SH-SY5Y (cell line): ENCODE data around the gene GHRH.

Experiments
- GATA2 ChIP-seq: IDR thresholded peaks from 2 replicates; pipeline ENCODE4 v1.6.1; 2011; ENCODE audit warnings: mild to moderate bottlenecking, low read depth, low read length
- GATA3 ChIP-seq: IDR thresholded peaks from 2 replicates; pipeline ENCODE4 v1.6.1; 2011; ENCODE audit warnings: low read depth, mild to moderate bottlenecking, low read length, moderate library complexity

The GHRH gene

DNA sequence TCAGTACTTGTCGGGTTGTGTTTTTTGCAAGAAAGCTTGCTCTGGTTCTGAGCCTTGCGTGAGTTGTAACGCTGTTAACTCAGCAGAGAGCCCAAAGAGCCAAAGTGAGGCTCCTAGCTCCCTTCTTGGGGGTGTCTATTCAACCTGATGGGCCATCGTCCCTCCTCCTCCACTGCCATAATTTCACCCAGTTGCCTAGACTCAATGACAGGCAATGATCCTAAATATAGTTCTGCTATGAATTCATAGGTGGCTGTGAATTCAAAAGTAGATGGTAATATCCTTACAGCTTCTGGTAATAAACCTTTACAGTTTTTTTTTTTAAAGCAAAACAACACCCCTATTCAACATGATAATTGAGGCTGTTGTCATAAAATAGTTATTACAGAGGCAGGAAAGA, 39.5 kb downstream of the GHRH start:
- TF ChIP-seq GATA2, result no peak
- TF ChIP-seq GATA3, result no peak

DNA sequence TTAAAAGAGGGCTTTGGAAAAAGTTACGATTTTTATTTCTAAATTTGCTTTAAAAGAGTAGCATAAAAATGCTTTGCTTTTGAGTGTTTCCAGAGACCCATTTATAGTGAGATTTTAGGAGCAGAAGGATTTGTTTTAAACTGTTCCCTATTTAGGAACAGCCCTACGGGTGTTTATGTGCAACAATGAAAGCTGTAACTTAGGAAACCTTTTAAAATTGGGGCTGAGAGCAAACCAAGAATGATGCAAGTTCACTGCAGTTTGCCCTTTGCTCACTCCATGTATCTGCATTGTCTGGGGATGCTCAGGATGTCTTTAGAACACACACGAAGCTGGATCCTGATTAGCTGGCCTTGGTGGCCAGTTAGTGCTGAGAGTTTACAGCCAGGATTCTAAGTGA, 40.9 kb downstream of the GHRH start:
- no peak for TF ChIP-seq GATA2
- TF ChIP-seq GATA3, result no peak

DNA sequence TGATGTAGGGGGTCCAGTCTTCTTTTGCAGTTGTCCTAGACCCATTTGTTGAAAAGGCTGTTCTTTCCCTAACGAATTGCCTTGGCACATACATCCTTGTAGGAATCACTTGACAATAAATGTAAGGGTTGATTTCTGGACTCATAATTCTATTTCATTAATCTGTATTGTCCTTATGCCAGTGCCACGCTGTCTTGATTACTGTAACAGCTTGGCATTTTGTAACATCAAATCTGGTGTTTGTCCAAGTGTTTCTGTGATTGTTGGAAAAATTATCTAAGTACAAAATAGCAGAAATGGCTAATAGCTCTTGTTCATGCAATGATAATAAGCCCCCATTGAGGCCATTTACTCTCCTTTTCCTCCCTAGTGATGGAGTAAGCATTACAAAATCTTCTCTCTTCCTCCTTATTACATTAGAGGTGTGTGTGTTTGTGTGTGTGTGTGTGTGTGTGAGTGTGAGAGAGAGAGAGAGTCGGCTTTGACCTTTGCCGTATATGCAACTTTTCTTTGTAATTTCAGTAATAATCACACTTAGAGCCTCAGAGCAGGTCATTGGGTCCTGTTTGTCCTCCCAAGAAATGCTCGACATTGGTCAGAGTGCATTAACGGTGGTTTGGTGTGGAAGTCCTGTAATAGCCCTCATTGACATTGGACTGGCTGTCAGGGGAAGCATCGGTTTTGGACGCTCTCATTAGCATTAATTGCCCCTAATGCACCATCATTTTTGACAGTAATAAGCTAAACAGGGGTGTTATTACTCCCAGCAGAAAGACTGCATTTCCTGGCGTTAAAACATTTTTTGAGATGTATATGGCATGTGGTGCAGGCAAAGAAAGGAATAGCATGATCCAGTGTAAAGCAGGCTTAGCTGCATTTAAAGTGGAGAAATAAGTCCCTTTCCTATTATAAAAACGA, 41.6 kb downstream of the GHRH start:
- TF ChIP-seq GATA2, result no peak
- no peak for TF ChIP-seq GATA3

DNA sequence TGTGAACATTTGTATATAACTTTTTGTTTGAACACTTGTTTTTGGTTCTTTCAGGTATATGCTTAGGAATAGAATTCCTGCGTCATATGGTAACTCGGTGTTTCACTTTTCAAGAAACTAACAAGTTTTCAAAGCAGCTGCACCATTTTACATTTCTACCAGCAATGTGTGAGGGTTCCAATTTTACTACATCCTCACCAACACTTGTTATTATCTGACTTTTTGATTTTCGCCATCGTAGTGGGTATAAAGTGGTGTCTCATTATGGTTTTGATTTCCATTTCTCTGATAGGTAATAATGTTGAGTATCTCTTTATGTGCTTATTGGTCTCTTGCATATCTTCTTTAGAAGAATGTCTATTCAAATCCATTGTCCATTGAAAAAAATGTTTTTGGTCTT, 42.6 kb downstream of the GHRH start:
- TF ChIP-seq GATA3 (no peak), GATA2 (no peak)

DNA sequence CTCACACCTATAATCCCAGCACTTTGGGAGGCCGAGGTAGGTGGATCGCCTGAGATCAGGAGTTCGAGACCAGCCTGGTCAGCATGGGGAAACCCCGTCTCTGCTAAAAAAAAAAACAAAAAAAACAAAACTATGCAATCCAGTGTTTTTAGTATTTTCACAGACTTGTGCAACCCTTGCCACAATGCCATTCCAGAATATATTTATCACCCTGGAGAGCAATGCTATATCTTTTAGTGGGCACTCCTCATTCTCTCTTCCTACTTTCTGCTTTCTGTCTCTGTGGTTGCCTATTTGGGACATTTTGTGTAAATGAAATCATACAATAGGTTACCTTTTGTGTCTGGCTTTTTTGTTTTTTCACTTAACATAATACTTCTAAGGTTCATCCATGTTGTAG, 43.2 kb downstream of the GHRH start:
- TF ChIP-seq GATA2 (no peak), GATA3 (no peak)

DNA sequence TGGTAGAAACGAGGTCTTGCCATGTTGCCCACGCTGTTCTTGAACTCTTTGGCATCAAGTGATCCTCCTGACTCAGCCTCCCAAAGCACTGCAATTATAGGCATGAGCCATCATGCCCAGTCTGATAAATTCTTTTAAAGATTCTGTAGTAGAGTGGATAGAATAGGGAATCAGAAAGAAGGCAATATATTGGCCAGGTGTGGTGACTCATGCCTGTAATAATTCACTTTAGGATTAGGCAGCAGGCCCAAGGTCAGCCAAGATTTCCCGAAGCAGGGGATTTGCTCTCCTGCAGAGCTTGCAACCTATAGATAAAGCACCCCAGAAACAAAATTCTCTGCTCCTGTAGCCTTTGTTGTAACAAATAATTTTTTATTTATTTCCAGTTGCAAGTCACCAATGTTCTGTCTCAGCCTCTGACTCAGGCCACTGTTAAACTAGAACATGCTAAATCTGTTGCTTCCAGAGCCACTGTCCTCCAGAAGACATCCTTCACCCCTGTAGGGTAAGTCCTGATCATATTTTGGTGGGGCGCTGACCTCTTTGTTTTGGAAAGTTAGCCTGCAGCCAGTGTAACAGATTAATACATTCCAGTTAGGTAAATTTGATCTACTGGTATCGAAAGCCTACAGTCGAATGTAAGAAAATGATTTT, 51.8 kb downstream of the GHRH start:
- TF ChIP-seq GATA2 (no peak), GATA3 (no peak)

DNA sequence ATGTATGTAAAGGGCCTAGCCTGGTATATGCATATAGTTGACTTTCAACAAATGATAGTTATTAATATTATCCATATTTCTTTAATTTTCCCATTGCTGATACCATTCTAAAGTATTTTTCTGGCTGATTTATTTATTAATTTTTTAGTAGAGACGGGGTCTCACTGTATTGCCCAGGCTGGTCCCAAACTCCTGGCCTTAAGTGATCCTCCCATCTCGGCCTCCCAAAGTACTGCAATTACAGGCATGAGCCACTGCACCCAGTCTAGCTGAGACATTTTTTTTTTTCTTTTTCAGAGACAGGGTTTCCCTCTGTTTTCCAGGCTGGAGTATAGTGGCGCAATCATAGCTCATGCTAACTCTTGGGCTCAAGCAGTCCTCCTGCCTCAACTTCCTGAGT, 52.4 kb downstream of the GHRH start:
- TF ChIP-seq GATA2 (no peak), GATA3 (no peak)

DNA sequence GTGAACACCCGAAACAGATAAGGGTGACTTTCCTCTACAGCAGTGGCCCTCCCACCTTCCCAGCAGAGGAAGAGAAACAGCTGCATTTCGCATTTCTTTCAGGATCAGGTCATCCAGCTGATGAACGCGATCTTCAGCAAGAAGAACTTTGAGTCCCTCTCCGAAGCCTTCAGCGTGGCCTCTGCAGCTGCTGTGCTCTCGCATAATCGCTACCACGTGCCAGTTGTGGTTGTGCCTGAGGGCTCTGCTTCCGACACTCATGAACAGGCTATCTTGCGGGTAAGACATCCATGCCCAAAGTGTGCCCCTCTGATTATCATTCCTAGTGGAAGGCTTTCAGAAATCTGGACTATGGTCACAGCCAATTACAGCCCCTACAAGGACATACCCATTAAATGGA, 54.4 kb downstream of the GHRH start:
- TF ChIP-seq GATA2 (no peak), GATA3 (no peak)

DNA sequence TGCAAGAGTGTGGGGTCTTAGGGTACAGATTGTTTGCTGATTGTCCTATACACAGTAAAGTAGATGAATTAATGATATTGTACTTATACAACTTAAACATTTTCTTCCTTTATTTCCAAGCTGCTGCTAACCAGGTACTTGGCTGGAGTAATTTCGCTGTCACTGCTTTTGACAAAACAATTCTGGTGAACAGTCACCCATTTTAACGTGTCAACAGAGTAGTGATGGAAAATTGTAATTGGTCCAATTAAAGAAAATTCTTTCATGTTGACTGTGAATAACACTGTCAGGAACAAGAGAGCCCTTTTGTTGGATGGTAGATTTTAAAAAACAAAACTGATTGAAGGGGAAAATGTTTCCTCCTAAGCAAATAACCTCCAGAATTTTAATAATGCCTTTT, 55.8 kb downstream of the GHRH start:
- TF ChIP-seq GATA2 (no peak), GATA3 (no peak)

DNA sequence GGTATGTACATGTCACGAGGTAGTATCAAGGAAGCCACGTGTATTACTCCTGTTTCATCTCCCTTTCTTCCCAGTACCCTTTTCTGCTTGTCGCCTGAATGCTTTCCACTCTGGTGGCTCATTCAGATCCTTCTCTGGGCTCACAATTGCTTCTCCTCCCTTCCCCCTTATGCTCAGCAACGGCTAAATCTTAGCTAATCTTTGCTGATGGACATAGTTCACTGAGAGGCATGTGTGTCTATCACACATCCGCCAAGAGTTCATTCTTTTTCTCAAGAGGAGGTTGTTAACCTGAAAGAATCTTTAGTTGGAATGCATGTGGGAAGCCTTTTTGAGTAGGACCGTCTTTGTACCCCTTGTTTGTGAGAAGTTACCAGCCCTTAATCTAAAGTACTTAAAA, 56.5 kb downstream of the GHRH start:
- TF ChIP-seq GATA2, result no peak
- TF ChIP-seq GATA3, result no peak

DNA sequence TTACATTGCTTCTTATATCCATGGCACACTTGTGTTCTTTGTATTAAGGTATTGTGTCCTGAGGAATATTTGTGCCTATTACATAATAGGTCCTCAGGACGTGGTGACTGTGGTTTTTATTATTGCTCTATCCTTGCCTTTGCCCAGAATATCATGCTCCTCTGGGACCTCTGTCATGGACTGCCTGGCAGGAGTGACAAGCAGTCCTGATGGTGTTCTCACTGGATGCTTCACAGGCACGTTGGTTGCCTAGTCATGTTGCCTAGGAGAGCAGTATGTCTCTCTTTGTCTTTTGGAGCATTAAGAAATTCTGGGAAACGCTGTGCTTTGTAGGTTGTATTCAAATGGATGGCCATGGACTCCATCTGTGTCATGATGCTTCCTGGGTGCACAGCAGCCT, 57.6 kb downstream of the GHRH start:
- TF ChIP-seq GATA2, result no peak
- TF ChIP-seq GATA3, result no peak

DNA sequence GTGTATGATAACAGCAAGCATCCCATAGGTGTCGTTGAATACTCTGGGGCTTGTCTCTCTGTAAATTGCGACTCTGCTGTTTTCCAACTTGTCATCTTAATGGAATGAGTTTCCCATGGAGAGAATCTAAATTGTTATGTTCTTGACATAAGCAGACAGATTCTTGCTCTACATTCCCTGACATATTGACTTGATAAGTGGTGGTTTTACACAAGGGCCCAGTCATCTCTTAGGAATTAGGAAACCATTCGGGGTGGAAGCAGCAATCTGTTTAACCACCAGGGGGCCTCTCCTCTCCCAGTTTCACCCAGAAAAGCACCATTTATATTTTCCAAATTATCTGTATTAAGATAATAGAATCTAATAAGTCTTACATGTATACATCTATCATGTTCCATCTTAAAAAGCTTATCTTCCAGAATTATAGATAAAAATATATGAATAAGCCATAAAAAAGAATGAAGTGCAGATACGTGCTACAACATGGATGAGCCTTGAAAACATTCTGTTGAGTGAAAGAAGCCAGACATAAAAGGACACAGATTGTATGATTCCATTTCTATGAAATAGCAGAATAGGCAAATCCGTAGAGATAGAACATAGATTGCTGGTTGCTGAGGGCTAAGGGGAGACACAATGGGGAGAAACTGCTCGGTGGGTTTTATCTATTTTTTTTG, 59.2 kb downstream of the GHRH start:
- TF ChIP-seq GATA2 (peak; percentile 17; the same call in 1 of the 2 replicates), GATA3 (no peak)

DNA sequence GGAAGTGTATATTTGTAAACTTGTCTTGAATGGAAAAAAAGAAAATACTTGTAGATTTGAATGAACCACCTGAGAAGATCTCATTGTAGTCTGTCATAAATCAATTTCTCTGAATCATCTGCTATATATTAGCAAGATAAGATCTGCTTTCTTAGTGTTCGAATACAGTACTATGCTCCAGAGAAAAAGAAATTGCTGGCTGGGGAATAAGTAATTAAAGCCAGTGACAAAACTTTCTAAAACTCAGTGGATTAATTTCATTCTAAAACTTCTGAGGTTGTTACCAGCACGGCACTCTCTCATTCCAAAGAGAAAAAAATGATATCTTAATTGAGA, 59.8 kb downstream of the GHRH start:
- TF ChIP-seq GATA2 (no peak), GATA3 (peak; percentile 70)
